ENCODE data around the gene ATG4A.

The ATG4A gene

DNA sequence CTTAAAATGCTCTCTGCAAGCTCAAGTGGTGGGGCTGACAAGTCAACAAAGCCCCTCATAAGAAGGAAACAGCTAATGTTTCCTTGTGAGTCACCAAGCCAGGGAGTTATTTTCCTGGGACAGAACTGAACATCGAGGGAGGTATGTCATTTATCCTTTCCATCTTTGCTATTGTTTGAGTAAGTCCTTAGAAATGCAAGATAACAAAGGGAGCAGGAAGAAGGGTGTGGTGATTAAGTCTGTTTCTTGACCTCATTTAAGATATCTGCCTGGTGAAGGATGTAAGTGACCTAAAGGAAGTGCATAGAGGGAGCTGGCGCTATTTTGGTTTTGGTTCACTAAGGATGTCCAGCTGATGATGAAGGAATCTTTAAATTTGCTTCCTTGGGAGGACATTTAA is 39.9 kb downstream of the ATG4A start:
- no peak overlapping the region for H3K27ac ChIP-seq
- intact Hi-C loops (cut with DNase I; ENCODE audit: low total_unique reads), result no loop called here
- TF ChIP-seq, protein P1, sequence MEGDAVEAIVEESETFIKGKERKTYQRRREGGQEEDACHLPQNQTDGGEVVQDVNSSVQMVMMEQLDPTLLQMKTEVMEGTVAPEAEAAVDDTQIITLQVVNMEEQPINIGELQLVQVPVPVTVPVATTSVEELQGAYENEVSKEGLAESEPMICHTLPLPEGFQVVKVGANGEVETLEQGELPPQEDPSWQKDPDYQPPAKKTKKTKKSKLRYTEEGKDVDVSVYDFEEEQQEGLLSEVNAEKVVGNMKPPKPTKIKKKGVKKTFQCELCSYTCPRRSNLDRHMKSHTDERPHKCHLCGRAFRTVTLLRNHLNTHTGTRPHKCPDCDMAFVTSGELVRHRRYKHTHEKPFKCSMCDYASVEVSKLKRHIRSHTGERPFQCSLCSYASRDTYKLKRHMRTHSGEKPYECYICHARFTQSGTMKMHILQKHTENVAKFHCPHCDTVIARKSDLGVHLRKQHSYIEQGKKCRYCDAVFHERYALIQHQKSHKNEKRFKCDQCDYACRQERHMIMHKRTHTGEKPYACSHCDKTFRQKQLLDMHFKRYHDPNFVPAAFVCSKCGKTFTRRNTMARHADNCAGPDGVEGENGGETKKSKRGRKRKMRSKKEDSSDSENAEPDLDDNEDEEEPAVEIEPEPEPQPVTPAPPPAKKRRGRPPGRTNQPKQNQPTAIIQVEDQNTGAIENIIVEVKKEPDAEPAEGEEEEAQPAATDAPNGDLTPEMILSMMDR (IDR thresholded peaks at IDR 0.05), result no peak

GRCh38 chrX:108132034-108132433 is 40.5 kb downstream of the ATG4A start:
- peaks cover 0 to 10% (median 0%) of the 10 kb centered on the region in 3 donors for H3K36me3 ChIP-seq
- TF ChIP-seq, protein P1 (IDR thresholded peaks at IDR 0.05), result no peak
- no peak overlapping the region for H3K27ac ChIP-seq
- no peaks in the 10 kb centered on the region for H3K4me1 ChIP-seq
- H3K4me3 ChIP-seq, result no peak overlapping the region
- no peak for DNase-seq
- intact Hi-C loops (cut with DNase I; ENCODE audit: low total_unique reads), result no loop called here
- H3K9me3 ChIP-seq, result no peaks in the 10 kb centered on the region
- H3K27me3 ChIP-seq, result no peaks in the 10 kb centered on the region

More for the DNA sequence above, 39.9 kb downstream of the ATG4A start:
- no peak for DNase-seq
- Histone ChIP-seq H3K4me3 (no peak overlapping the region), H3K9me3 (no peaks in the 10 kb centered on the region), H3K4me1 (no peaks in the 10 kb centered on the region), H3K27me3 (no peaks in the 10 kb centered on the region), H3K36me3 (peaks cover 0 to 10% (median 0%) of the 10 kb centered on the region in 3 donors)

DNA sequence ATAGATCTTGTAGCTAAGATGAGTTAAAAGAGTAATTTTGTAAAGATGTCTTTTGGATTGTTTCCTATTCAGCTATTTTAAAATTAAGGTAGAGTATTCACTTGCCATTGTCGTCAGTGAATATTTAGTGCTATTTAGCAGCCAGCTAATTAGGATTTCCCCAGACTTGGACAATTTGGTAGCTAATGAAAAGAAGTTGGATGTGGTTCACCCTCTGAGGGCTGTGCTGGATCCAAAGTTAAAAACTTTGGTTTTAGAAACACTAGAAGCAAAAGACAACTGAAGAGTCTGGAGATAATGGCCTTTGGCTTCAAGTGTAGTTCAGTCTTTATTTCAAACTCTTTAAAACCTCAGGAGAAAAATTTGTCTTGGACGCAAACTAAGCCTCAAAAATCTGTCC is 41.3 kb downstream of the ATG4A start:
- Histone ChIP-seq H3K9me3 (no peaks in the 10 kb centered on the region), H3K4me3 (no peak overlapping the region), H3K27me3 (no peaks in the 10 kb centered on the region), H3K27ac (no peak overlapping the region), H3K36me3 (peaks cover 0 to 17% (median 8%) of the 10 kb centered on the region in 3 donors), H3K4me1 (no peaks in the 10 kb centered on the region)
- intact Hi-C loops (cut with DNase I; ENCODE audit: low total_unique reads), result no loop called here
- DNase-seq, result no peak
- TF ChIP-seq, protein P1 (IDR thresholded peaks at IDR 0.05), result no peak

GRCh38 chrX:108134724-108135123 is 43.1 kb downstream of the ATG4A start:
- no peak for DNase-seq
- no peak overlapping the region for H3K4me3 ChIP-seq
- peaks cover 0 to 32% (median 11%) of the 10 kb centered on the region in 3 donors for H3K36me3 ChIP-seq
- H3K4me1 ChIP-seq, result no peaks in the 10 kb centered on the region
- no peaks in the 10 kb centered on the region for H3K27me3 ChIP-seq
- intact Hi-C loops (cut with DNase I; ENCODE audit: low total_unique reads), result no loop called here
- no peaks in the 10 kb centered on the region for H3K9me3 ChIP-seq
- TF ChIP-seq, protein P1 (IDR thresholded peaks at IDR 0.05), result no peak
- H3K27ac ChIP-seq, result no peak overlapping the region

- intact Hi-C loops (cut with DNase I; ENCODE audit: low total_unique reads), result no loop called here
- peaks cover 0 to 39% (median 21%) of the 10 kb centered on the region in 3 donors for H3K36me3 ChIP-seq
- no peak for DNase-seq
These were observed 47.5 kb downstream of the ATG4A start for GRCh38 chrX:108138814-108139702.

More at GRCh38 chrX:108138814-108139702, 47.5 kb downstream of the ATG4A start:
- no peaks in the 10 kb centered on the region for H3K9me3 ChIP-seq
- H3K27ac ChIP-seq, result no peak overlapping the region
- H3K4me1 ChIP-seq, result no peaks in the 10 kb centered on the region
- no peaks in the 10 kb centered on the region for H3K27me3 ChIP-seq
- H3K4me3 ChIP-seq, result no peak overlapping the region
- TF ChIP-seq, protein P1 (IDR thresholded peaks at IDR 0.05), result peak in 1 of 2 experiments; percentile 10
